GM12878 (cell line): Measurements from ENCODE around the gene ZNF808. TPM values are rescaled to one million over a fixed set of nuclear protein-coding genes. Genes with fewer than 3 reads are reported as not detected.

Experiments
- EED ChIP-seq: sonication (generic); IDR thresholded peaks from 2 replicates; pipeline ENCODE4 v1.6.1; 2016; ENCODE audit warnings: antibody characterized with exemption, low read depth
- ELK1 ChIP-seq: IDR thresholded peaks from 2 replicates; pipeline ENCODE4 v1.6.1; 2012; ENCODE audit warnings: low read depth, low read length, improper control_type of control experiment
- MXI1 ChIP-seq: fragments of 150-350 bp; IDR thresholded peaks from 2 replicates; pipeline ENCODE4 v1.6.1; 2011; ENCODE audit warnings: low read depth, mild to moderate bottlenecking, inconsistent platforms, low read length, improper control_type of control experiment
- NKRF ChIP-seq: fragments of 450-650 bp; conservative IDR thresholded peaks from 2 replicates; pipeline ENCODE4 v1.6.1; 2017; ENCODE audit warnings: mild to moderate bottlenecking, moderate library complexity
- PKNOX1 ChIP-seq: fragments of 450-650 bp; IDR thresholded peaks from 2 replicates; pipeline ENCODE4 v1.6.1; 2016; ENCODE audit warnings: mild to moderate bottlenecking
- POLR2AphosphoS5 ChIP-seq: IDR thresholded peaks from 2 replicates; pipeline ENCODE4 v1.6.1; 2011; ENCODE audit warnings: mild to moderate bottlenecking, low read length, inconsistent platforms
- SIN3A ChIP-seq: IDR thresholded peaks from 2 replicates; pipeline ENCODE4 v1.6.1; 2012; ENCODE audit warnings: low read depth, low read length, improper control_type of control experiment
- SPI1 ChIP-seq: IDR thresholded peaks from 2 replicates; pipeline ENCODE4 v1.6.1; 2011; ENCODE audit warnings: low read depth, mild to moderate bottlenecking, low read length, moderate library complexity, borderline replicate concordance; ENCODE audit not compliant: insufficient read depth
- SREBF2 ChIP-seq: IDR thresholded peaks from 2 replicates; pipeline ENCODE4 v1.6.1; 2012; ENCODE audit warnings: mild to moderate bottlenecking, low read length
- SUPT20H ChIP-seq: IDR thresholded peaks from 2 replicates; pipeline ENCODE4 v1.6.1; 2011; ENCODE audit warnings: low read depth, mild to moderate bottlenecking, low read length, moderate library complexity, borderline replicate concordance; ENCODE audit not compliant: control insufficient read depth
- polyA plus RNA-seq, 11 experiments: library from polyadenylated mRNA; depleted of rRNA in 4 of 11; unstranded in 6 of 11; stranded (reverse) in 5 of 11; fragments of >200 nt; fragmentation: Nextera tagmentation in 4 of 11; fragmentation: Illumina TruSeq in 1 of 11; extraction: Ambion mirVana in 4 of 11; extraction: Trizol in 1 of 11; gene quantifications; 1 replicate in 1 of 11; 2 replicates in 10 of 11; pipeline versions ENCODE4 v1.2.1 to v1.2.3, GENCODE V29; 2011 to 2016; ENCODE audit warnings: inconsistent platforms in 2 of 11, missing spikeins in 2 of 11, low read depth in 1 of 11
- total RNA-seq, 4 experiments: library from RNA; depleted of rRNA in 3 of 4; stranded (reverse); fragments of >200 nt in 3 of 4; fragmentation: Illumina TruSeq in 1 of 4; extraction: Trizol in 1 of 4; gene quantifications; 2 replicates each; pipeline versions ENCODE4 v1.2.1 to v1.2.3, GENCODE V29; 2013 to 2021

Gene ZNF808
- total and polyA plus RNA-seq, 10 of the 15 experiments (the other 5 are each of a cell fraction or from before 2014, with no cell fraction given), result 2.1 to 20.2 (median 7.2) TPM

GRCh38 chr19:52601025-52601973 is 73.8 kb downstream of the ZNF808 start (continued):
- TF ChIP-seq PKNOX1 (no peak), SREBF2 (no peak), POLR2AphosphoS5 (peak; percentile 76; the same call in 1 of the 2 replicates), ELK1 (0 out of 2 replicates have a peak, but pooled peaks have one; percentile 18), MXI1 (no peak), SPI1 (peak; percentile 25; the same call in 1 of the 2 replicates), EED (no peak), SUPT20H (no peak), SIN3A (peak; percentile 58; the same call in 1 of the 2 replicates), NKRF (0 out of 2 replicates have a peak, but pooled peaks have one; percentile 19)
